Measurements from ENCODE around the gene LUC7L3. TPM values are rescaled to one million over a fixed set of nuclear protein-coding genes. Genes with fewer than 3 reads are reported as not detected.
A peak's percentile ranks its signal among the peaks of the same experiment; 100 is the strongest.

The LUC7L3 gene
- total and polyA plus RNA-seq, 8 donors, result 76.1 to 831 (median 643) TPM

- Histone ChIP-seq H3K4me1 (peaks cover 11 to 41% of the 10 kb centered on the region in 2 donors), H3K9me3 (no peaks in the 10 kb centered on the region), H3K36me3 (peaks cover 0 to 44% of the 10 kb centered on the region in 2 donors), H3K4me3 (no peak overlapping the region), H3K27ac (peak overlapping the region; percentile 39 to 51), H3K27me3 (peaks cover 0 to 7% of the 10 kb centered on the region in 2 donors)
- ATAC-seq (peak; percentile 1), DNase-seq (no peak)
- intact Hi-C loops (cut with DNase I), result loop anchor here in 1 of 2 donors (5.0 kb wide), 1 partner anchor 140 kb away; no protein-coding TSS in a partner anchor
- TF ChIP-seq CTCF (IDR thresholded peaks at IDR 0.05), result no peak
These were observed 26.9 kb upstream of the LUC7L3 start for GRCh38 chr17:50692448-50693035.

GRCh38 chr17:50693036-50693682, 26.2 kb upstream of the LUC7L3 start:
- Histone ChIP-seq H3K36me3 (peaks cover 0 to 51% of the 10 kb centered on the region in 2 donors), H3K27me3 (peaks cover 0 to 4% of the 10 kb centered on the region in 2 donors), H3K4me1 (peaks cover 11 to 41% of the 10 kb centered on the region in 2 donors), H3K9me3 (no peaks in the 10 kb centered on the region), H3K27ac (peak overlapping the region; percentile 51 to 72), H3K4me3 (no peak overlapping the region)
- TF ChIP-seq CTCF (IDR thresholded peaks at IDR 0.05), result no peak
- intact Hi-C loops (cut with DNase I), result loop anchor here in 1 of 2 donors (5.0 kb wide), 1 partner anchor 141 kb away; no protein-coding TSS in a partner anchor
- peak in 1 of 4 donors; percentile 56 for DNase-seq
- ATAC-seq, result peak; percentile 69

- DNase-seq (no peak), ATAC-seq (no peak)
- intact Hi-C loops (cut with DNase I), result no loop called here
- H3K27ac ChIP-seq, result no peak overlapping the region
- no peak for TF ChIP-seq CTCF (IDR thresholded peaks at IDR 0.05)
- H3K4me3 ChIP-seq, result no peak overlapping the region
- peaks cover 4 to 19% of the 10 kb centered on the region in 2 donors for H3K4me1 ChIP-seq
- H3K36me3 ChIP-seq, result peaks cover 0 to 77% of the 10 kb centered on the region in 2 donors
- no peaks in the 10 kb centered on the region for H3K9me3 ChIP-seq
- no peaks in the 10 kb centered on the region for H3K27me3 ChIP-seq
These were observed 23.0 kb upstream of the LUC7L3 start for GRCh38 chr17:50696365-50696879.

GRCh38 chr17:50697062-50697461, 22.3 kb upstream of the LUC7L3 start:
- H3K27ac ChIP-seq, result no peak overlapping the region
- no peak overlapping the region for H3K4me3 ChIP-seq
- H3K27me3 ChIP-seq, result no peaks in the 10 kb centered on the region
- H3K4me1 ChIP-seq, result peaks cover 4 to 13% of the 10 kb centered on the region in 2 donors
- intact Hi-C loops (cut with DNase I), result no loop called here
- DNase-seq, result no peak
- ATAC-seq, result no peak
- TF ChIP-seq CTCF (IDR thresholded peaks at IDR 0.05), result no peak
- peaks cover 0 to 77% of the 10 kb centered on the region in 2 donors for H3K36me3 ChIP-seq
- no peaks in the 10 kb centered on the region for H3K9me3 ChIP-seq

- Histone ChIP-seq H3K9me3 (no peaks in the 10 kb centered on the region), H3K4me3 (no peak overlapping the region), H3K4me1 (peaks cover 0 to 13% of the 10 kb centered on the region in 2 donors), H3K36me3 (peaks cover 0 to 84% of the 10 kb centered on the region in 2 donors), H3K27ac (no peak overlapping the region), H3K27me3 (no peaks in the 10 kb centered on the region)
- intact Hi-C loops (cut with DNase I), result no loop called here
- no peak for TF ChIP-seq CTCF (IDR thresholded peaks at IDR 0.05)
- ATAC-seq, result no peak
- no peak for DNase-seq
These were observed 21.6 kb upstream of the LUC7L3 start for GRCh38 chr17:50697663-50698272.
